ENCODE data around the gene PRPF18.

Gene PRPF18

GRCh38 chr10:13671904-13672303 is 85.1 kb downstream of the PRPF18 start:
- no peak for DNase-seq

GRCh38 chr10:13672548-13672947 is 85.8 kb downstream of the PRPF18 start:
- DNase-seq = no peak

- no peak for DNase-seq
These were observed 86.4 kb downstream of the PRPF18 start for GRCh38 chr10:13673156-13673555.

- DNase-seq = no peak
These were observed 88.2 kb downstream of the PRPF18 start for GRCh38 chr10:13674645-13675588.

GRCh38 chr10:13678101-13678843 is 91.5 kb downstream of the PRPF18 start:
- no peak for DNase-seq

All from OCI-M1 (cell line).